Left kidney (tissue), 2 donors: ENCODE measurements around the gene KLHL2. TPM values are rescaled to one million over a fixed set of nuclear protein-coding genes. Genes with fewer than 3 reads are reported as not detected.
"Not testable (repeated sequence)": the region's sequence is repeated elsewhere in the genome, so short reads cannot be mapped to it uniquely, and the experiment has no call there.

ENCODE experiments used
- DNase-seq: peaks from one replicate; pipeline ENCODE4 v3.0.0-alpha.2; 2013
- polyA plus RNA-seq: library from polyadenylated mRNA; unstranded; fragments of 120-200 nt; gene quantifications from one replicate; pipeline ENCODE4 v1.2.1, GENCODE V29; 2013; ENCODE audit not compliant: insufficient read length

Gene KLHL2
- polyA plus RNA-seq, 1 donor, result 23.9 TPM

DNA sequence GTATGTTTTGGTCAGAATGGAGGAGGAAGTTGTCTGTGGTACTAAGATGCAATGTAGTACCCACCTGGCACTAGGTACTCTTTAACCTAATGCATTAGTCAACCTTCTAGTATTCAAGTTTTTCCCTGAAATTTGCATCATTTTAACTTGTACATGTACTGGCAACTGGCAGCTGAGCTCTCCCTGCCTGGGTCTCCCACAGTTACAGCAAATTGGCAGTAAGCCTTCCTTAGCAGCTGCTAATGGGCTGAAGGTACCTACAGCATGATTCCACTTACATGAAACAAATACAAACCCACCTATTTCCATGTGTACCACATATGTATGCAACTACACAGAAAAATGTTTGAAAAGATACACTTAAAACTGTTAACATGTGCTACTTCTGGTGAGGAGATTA is 8.1 kb upstream of the KLHL2 start:
- DNase-seq, result no peak

DNA sequence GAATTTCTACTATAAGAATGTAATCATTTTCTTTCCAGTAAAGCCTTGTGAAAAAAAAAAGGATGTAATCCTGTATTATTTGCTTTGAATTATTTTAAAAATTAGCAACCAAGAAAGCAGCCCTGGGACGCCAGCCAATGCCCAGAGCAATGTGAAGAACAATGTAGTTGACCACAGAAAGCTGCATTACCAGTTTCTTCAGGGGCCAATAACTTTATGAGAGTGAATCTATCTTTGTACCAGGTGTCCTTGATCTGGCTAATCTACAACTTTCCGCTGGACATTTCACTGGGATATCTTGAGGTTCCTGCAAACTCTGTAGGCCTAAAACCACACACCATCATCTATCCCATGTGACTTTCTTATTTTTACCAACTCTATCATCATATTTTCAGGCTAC is 7.6 kb upstream of the KLHL2 start:
- DNase-seq, result no peak

DNA sequence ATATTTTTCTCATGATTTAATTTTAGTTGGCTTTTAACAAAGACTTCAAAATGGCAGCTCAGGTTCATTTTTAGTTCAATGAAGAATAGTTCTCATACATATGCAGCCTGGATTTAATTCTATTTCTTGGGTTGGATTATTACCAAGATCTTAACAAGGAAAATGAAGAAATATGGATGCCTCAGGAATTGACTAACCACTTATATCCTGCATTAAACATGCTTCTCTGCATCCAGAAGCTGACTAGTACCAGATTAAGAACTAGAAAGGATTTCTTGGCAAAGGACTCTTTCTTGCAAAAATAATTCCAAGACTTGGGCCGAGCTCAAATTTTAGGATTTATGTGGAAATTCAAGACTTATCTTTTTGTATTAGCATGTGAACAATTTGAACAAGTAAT is 5.6 kb upstream of the KLHL2 start:
- DNase-seq, result no peak

DNA sequence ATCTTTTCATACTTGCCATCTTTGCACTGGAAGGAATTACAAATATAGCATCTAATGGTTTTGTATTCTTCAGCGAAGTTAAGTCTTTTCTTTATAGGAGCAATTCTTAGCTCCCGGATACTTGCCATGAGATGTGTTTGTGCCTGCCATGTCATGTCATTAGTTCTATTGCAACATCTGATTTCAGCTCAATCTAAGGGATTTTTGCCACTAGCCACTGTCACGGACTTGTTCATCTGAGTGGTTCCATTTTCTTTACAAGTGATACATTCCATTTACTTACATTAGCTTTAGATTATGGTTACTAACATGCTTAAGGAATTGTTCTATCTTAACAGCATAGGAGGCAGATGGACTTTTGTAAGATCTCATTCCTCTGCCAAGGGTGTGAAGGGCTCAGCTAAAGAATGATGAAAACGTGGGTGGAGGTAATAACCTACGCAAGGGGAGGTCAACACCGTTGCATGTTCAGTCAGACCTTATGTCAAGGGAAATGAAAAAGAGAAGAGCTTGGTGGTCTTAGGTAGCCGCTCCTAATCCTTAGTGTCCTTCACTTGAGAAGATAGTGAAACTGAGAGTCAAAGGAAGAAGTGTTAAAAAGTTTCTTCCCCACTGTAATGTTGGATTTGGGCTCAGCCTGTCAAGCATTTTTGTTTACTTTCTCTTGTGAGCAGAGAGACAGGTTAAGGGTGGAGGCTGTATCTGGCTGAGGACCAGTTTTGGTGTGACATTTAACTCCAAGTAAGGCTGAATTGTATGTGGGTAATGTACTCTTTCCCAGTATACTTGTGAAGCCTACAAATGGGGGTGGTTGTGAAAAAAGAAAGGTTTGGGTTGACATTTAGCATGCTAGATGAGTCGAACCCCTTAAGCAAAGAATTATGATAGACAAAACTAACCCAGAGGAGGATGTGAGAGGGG is 3.6 kb upstream of the KLHL2 start:
- DNase-seq, result no peak

DNA sequence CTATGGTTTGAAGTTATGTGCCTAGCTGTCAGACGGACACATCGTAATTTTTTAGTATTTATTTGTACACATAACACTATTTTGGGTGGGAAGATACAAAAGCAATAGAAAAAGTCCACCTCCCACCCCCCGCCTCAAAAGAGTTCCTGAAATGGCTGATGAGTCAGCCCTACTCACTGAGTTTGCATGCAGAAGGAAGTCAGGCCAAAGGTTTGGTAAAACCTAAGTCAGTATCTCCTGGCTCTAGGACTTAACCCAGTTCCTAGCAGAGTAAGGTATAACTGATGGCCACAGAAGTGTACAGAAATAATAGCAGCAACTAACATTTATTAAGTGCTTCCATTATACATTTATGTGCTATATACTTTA is 2.9 kb upstream of the KLHL2 start:
- no peak for DNase-seq

DNA sequence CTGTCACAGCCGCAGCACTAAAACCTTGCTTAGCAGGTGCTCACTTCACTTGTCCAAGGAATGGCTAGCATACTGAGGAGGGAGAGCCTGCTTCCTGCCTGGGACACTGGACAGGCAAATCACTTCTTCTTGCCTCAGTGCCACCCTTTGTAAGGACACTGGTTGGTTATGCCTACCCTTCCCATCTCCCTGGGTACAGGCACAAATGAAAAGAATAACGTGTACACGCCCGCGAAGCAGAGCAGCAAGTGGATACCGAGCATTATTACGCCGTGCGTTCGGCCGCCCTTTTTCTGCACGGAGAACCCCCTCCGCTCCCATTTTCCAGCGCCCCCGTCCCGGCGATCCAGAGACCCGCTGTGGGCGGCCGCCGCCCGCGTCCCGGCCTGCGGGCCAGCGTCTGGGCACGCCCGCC is 338 bp upstream of the KLHL2 start:
- DNase-seq, result no peak

DNA sequence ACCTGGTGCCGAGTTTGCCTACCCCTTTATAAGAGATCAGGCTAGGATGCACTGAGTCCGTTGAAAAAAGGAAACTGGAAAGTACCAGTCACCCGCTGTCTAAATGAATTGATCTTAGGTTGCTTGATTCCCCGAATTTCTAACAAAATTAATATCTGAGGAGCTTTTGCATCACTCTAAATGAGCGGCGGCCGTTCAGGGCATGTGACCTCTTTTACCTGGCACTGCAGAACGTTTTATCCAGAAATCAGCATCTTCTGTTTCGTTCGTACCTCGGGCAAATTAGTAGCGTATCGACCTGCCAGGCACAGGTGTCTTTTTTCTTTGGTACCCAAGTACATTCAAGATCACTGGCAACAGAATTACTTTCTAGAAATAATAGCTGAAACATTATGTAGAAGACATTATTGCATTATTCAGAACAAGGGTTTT is 876 bp downstream of the KLHL2 start:
- no peak for DNase-seq

DNA sequence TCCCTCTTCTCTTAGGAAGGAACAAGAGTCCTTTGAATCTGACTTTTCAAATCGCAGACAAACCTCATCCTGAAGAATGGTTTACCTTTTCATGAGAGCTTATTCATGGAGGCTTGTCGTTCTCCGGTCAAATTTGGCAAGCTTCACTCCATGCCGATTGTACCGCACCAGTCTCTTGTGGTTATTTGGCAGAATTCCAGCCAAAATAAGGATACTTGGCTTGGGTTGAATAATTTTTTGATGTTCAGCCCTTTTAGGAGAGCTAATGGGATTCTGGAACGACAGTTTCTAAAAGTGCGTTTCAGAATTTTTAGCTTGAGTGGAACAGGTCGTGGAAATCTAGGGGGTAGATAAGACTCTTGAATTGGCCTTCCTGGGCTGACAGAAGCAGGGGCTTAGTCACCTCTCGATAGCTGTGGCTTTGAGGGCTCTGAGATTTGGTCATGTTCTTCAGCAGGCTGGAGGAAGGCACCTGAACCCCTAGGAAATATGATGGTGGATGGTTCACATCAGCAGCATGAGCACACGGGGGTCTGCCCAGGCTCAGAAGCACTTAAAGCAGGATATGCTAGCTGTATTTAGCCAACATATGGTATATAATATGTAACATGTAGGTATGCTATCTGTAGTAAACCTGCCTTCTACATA is 1.5 kb downstream of the KLHL2 start:
- no peak for DNase-seq

DNA sequence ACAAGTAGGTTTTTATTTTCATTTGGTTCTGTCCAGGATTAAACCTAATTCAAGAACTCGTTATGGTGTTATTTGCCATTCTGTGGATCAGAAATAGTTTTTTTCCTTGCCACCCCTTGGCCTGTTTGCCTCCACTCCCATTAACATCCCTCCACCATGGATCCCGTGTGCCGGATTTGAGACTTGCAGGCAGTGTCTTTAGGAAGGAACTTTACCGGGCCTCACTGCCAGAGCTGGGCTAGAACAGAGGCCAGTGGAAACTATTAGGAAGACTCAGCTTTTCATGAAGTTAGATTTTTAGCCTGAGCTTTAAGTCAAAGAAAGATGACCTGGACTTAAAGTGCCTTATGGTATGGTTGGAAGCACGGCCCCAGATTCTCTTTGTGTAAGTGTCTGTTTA is 2.4 kb downstream of the KLHL2 start:
- DNase-seq, result no peak

DNA sequence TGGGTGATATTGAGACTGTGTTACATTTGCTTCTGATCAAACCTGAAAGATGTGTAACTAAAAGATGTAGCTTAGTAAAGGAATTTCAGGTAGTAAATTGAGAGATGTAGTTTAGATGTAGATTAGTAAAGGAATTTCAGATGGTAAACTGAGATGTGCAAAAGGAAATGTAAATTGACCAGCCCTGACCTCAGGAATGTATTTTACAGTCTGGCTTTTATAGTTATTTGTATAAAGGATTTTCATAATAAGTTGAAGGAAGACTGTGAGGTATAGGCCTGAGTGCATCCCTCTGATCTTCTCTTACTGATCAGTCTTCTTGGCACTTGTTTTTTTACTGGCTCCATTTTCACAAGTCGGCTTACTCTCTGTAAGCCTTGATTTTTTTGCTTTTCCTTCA is 3.2 kb downstream of the KLHL2 start:
- DNase-seq, result no peak

DNA sequence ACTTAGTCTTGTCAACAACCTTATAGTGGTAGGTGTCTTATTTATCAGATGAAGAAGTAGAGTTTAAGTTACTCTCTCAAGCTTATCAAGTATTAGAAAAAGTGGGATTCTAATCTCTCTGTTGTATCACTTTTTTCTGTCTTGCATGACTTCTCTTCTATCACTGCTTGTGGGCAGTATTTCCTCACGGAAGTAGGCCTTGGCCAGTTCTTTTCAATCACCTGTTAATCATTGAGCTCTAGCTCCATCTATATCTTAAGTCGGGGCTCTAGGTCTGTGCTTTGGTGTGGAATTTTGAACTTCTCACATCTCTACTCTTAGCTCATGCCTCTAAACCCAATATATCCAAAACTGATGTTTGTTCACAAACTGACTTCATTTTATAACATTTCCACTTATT is 5.3 kb downstream of the KLHL2 start:
- DNase-seq, result not testable (repeated sequence)

DNA sequence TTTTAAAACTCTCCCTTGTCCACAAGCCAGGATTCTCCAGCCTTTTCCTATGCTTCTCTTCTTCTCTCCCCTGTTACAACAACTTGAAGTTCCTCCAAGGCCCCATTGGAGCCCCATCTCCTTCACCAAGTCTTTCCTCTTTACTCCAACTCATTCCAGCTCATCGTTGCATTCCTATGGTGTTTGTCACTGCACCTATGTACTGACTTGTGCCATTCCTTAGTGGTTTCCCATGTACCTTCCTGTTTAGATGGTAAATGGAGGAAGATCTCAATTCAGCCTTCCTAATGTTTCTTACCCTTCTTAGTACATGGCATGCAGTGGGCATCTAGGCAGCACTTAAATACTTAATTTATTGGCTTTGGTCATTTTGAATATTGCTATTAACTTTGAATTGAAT is 6.0 kb downstream of the KLHL2 start:
- not testable (repeated sequence) for DNase-seq

DNA sequence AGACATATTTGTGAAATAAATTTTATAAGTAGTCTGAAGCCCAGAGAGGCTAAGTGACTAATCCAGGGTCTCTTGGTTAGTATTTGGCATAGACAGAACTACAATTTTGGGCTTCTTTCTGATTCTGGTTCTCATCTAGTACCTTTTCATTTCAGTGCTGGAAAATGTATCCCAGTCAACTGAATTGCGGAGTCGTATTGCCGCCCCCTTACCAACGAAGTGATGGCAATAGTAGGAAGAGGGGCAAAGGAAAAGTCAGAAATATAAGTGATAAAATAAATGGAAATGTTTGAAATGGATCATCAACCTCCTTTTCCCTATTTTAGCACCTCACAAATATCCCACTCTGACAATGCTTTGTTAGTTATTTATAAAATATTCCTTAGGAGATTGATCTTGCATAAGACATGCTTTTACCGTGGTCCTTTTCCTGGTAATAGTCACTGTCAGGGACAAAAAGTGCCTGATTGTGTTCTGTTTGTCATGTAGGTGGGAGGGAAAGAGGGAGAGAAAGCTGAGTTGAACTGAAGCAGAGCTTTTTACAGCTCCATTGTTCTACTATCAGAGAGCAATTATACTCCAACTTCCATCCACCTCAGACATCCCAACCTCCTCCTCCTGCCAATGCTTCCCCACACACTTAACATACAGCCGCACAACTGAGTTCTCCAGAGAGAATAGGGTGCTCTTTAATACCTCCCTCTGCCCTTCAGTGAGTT is 6.8 kb downstream of the KLHL2 start:
- DNase-seq, result not testable (repeated sequence)

DNA sequence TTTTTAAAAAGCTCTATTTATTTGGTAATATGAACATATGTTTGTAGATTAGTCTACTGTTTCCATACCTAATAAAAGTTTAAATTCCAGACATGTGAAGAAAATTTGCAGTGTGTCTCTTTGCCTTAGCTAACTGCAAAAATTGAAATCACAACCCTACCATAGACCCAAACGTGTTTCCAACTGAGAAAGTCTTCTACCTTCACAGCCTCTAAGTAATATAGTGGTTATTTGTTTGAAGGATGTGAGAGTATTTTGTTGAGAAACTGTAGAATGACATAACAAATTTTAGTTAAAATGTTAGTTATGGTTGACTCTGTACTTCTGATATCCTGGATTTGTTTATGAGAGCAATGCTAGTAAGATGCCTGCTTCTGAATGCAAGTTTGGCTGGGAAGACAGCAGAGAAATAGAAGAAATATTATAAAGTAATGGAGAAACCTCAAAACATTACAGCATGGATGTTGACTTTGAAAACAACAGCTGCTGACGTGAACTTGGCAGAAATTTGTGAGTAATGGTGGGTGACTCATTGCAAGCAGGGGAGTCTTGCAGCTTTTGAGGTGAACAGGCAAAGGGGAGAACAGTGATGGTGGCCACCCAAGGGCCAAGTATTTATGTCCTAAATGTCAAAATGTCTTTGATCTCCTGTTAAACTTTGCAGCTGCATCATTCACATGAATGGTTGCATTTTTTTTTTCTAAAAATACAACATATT is 7.8 kb downstream of the KLHL2 start:
- not testable (repeated sequence) for DNase-seq

DNA sequence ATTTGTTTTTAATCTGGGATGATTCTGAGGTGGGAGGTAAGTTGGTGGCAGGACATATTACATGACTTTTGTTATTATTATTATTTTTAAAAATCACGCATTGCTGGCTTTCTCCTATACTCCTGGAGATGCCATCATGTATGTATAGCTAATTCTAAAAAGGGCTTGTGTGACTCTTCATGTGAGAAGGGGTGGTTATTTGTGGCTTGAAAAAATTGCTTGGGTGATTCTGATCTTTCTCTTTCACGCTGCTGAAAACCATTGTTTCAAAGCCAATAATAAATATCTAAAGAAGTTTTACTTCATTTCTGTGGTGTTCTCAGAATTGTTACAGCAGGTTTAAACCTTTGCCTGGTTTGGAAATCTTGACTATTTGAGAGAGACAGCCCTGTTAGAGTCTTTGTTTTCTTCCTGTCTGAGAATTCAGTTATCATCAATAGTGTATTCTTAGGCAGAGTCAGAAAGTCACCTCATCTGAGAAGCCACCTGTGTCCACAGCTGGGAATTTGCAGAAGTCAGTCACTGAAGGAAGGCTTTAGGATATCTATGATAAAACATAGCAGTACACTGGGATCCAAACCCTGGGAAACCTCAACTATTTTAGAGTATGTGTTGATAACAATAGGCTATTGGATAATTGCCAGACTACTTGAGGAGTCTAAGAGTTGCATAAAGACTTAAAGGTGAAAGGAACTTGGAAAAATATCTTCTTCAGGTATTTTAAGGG is 8.6 kb downstream of the KLHL2 start:
- DNase-seq, result not testable (repeated sequence)

DNA sequence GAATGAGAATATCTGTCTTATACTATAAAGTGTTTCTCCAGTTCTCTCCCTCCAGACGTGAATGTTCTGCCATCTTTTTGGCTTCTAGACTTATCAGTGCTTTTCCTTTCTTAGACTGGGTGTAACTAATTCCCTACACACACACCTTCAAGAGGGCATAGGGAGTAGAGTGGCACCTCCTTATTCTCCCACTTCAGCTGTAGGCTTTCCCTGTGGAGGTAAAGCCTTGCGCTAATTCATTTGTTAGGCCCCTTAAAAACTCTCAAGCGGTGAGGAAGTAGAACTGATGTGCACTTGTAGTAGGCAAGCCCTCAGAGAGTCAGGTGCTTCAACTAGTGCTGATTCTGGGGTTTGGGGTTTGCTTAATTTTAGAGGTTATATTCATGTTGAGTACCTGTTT is 10.0 kb downstream of the KLHL2 start:
- DNase-seq, result no peak

DNA sequence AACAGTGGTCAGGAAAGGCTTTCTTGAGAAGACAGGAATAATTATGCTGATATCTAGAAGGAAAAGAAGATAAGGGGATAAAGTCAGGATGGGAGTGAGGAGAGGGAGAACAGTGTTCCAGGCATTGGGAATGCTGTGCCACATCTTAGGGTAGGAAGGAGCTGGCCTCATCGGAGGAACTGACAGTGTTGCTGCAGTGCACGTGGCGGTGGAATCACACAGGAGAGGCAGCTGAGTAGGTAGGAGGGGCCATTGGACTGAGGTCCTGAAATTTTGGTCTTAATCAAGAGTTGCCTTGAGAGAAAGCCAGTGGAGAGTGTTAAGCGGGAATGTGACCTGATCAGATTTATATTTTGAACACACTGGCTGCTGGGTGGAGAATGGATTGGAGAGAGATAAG is 13.9 kb downstream of the KLHL2 start:
- not testable (repeated sequence) for DNase-seq

DNA sequence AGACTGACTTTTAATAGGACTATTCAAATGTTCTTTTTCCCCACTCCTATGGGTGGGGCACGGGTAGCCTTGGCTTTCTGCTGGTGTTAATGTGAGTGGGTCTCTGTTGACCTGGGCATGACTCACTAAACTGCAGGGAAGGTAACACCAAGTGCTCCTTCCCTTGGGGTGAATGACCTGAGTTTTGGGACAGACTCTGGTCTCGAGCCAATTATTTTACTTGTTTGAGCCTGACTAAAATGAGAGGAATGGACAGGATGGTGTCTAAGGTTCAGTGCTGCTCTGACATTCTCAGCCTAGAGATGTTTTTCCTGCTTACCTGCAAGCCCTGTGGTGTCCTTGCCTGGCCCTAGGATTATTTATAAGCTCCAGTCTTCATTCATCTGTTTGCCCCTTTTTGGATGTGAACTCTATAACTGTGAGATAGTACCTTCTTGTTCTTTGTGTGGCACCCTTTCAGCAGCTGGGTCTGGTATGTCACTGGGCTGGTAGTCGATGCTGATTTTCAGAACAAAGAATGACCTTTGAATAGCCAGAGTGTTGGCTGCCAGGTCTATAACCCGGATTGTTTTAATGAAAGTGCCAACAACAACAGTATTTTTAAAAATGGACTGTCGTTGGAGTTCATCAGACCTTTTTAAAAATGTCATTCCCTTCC is 14.8 kb downstream of the KLHL2 start:
- not testable (repeated sequence) for DNase-seq

DNA sequence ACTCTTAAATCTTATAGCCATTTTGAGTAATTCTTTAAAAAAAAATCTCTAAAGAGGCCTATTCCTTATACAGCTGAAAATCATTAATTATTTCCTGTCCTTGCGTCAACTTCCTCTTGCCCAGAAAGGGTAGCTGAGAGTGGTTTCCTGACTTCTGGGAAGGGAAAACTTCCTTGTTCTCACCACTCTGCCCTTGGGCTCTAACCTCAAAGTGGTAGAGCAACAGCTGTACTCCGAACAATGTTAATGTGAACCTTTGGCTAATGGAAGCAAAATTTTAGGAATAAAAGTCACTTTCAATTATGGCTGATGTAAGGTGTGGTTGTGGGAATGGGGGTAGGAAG is 15.3 kb downstream of the KLHL2 start:
- DNase-seq, result no peak

DNA sequence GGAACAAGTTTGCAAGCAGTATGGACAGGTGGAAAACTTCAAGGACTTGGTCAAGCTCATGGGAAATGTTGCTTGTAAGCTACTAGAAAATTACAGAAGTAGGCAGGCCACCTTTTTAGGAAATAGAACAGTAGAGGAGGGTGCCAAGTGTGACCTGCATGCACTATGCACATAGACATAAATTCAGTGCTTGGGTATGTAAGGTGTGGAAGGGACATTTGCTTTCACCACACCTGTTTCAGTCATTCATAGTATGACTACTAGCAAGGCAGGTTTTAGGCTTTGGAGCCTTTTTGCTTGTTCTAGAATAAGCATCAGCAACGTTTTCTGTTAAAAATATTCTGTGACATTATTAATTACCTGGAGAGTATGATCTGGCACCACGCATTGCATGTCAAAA is 20.0 kb downstream of the KLHL2 start:
- not testable (repeated sequence) for DNase-seq
